Urinary bladder (tissue), 4 donors: ENCODE results near the gene RD3L. TPM values are rescaled to one million over a fixed set of nuclear protein-coding genes. Genes with fewer than 3 reads are reported as not detected.

Experiments used
- DNase-seq: peaks from one replicate; pipeline ENCODE4 v3.0.0-alpha.2; 2015; ENCODE audit errors: extremely low spot score
- H3K27ac ChIP-seq: one replicate; pipeline ENCODE4 v1.5.1; 2013; ENCODE audit warnings: low read depth, mild to moderate bottlenecking, moderate library complexity
- H3K36me3 ChIP-seq: one replicate; pipeline ENCODE4 v1.6.1; 2013; ENCODE audit warnings: mild to moderate bottlenecking, moderate library complexity; ENCODE audit not compliant: insufficient read depth
- H3K4me1 ChIP-seq: one replicate; pipeline ENCODE4 v1.6.1; 2013; ENCODE audit warnings: mild to moderate bottlenecking, moderate library complexity; ENCODE audit not compliant: insufficient read depth
- H3K4me3 ChIP-seq: one replicate; pipeline ENCODE4 v1.5.1; 2013; ENCODE audit warnings: low read depth, low read length
- WGBS: extraction: QIAGEN DNeasy Blood & Tissue Kit; methylation state at CpG from one replicate; pipeline ENCODE4 v1.1.7; 2013; 5-methylcytosine and 5-hydroxymethylcytosine counted together
- polyA plus RNA-seq: library from polyadenylated mRNA; stranded (reverse); fragments of 200-250 nt; gene quantifications from one replicate; pipeline ENCODE4 v1.2.3, GENCODE V29; 2013
- total RNA-seq: library from RNA; depleted of rRNA; stranded (reverse); fragments of >200 nt; gene quantifications from one replicate; pipeline ENCODE4 v1.2.3, GENCODE V29; 2014
- donor health status: healthy with polysubstance abuse.
- donor health status: healthy.

RD3L gene
- total and polyA plus RNA-seq, 2 donors: 0.57 TPM; not detected in 1

DNA sequence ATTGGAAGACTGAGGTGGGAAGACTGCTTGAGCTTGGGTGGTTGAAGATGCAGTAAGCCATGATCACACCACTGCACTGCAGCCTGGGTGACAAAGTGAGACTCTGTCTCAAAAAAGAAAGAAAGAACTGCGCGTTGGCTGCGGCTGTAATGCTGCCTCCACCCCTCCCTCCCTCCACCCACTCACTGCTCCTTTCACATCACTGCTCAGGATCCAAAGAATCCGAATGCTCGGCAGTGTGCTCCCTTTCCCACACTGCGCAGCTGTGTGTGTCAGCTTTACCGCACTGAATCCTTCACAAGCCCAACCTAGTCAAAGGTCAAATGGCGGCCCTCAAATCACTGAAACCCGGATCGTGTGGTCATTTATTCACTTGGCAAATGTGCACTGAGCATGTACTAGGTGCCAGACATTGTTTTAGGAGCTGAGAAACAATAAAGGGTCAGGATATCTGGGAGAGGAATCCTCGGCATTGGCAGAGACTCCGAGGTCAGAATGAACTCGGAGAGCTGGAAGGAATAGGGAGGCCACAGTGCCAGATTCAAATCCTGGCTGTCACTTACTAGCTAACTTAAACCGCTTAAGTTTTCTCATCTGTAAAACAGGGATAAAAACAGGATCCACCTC, 25.6 kb downstream of the RD3L start:
- no peak for DNase-seq
- Histone ChIP-seq H3K4me1 (no peaks in the 10 kb centered on the region), H3K36me3 (no peaks in the 10 kb centered on the region)

DNA sequence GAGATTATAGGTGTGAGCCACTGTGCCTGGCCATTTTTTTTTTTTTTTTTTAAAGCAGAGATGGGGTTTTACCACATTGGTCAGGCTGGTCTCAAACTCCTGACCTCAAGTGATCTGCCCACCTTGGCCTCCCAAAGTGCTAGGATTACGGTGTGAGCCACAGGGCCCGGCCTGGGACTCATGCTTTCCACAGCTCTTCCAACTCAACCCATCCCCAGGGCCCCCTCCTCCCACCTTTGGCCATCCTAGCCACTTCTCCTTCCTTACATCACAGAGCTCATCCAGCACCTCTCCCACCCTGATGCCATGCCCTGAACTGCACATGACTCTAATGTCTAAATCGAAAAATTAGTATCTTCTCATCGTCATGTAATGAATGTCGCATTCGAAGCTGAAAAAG, 26.7 kb downstream of the RD3L start:
- Histone ChIP-seq H3K4me3 (no peak overlapping the region), H3K4me1 (no peaks in the 10 kb centered on the region), H3K27ac (no peak overlapping the region), H3K36me3 (no peaks in the 10 kb centered on the region)
- no peak for DNase-seq
- WGBS: 92% methylated on average over 6 of the region's 6 CpGs

More for the DNA sequence above, 25.6 kb downstream of the RD3L start:
- Histone ChIP-seq H3K4me3 (no peak overlapping the region), H3K27ac (no peak overlapping the region)
- WGBS: 70% methylated on average over 14 of the region's 14 CpGs

DNA sequence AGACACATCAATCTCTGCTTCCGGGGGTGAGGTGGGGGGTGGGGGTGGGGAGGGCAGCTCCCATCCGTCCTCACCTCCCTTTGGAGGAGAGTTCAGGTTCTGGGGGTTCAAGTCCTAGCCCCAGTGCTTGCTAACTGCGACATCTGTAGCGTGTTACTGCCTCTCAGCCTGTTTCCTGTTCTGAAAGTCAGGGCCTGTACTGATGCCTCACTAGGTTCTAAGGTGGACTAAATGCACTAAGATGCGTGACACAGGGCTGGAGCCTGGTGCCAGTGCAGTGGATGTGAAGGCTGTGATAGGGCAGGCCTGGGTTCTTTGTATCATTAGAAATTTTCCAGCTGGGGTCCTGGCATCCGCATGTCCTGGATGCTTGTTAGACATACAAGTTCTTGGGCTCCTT, 31.3 kb downstream of the RD3L start:
- Histone ChIP-seq H3K36me3 (no peaks in the 10 kb centered on the region), H3K27ac (no peak overlapping the region)

DNA sequence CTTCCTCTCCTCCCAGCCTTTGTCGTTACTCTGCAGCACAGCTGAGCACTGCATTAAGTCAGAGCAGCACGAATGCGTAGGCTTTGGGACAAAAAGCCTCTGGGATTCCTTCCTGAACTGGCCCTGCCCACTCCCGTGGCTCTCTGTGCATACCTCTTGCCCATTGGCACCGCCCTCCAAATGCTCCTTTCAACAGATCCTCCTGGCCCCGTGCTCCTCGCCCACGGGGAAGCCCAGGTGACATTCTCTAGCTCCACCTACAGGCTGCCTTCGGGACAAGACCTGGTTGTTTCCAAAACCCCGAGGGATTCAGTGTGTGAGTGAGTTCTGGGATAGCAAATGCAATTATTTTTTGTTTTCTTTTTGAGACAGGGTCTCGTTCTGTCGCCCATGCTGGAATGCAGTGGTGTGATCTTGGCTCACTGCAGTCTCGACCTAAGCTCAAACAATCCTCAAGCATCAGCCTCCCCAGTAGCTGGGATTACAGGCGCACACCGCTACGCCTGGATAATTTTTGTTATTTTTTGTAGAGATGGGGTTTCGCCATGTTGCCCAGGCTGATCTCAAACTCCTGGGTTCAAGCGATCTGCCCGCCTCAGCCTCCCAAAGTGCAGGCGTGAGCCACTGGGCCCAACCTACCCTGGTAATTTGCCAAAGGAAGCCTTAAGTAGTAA, 31.9 kb downstream of the RD3L start:
- Histone ChIP-seq H3K27ac (no peak overlapping the region), H3K36me3 (no peaks in the 10 kb centered on the region), H3K4me1 (no peaks in the 10 kb centered on the region), H3K4me3 (no peak overlapping the region)
- DNase-seq: peak; percentile 60
- WGBS: 25% methylated on average over 20 of the region's 20 CpGs

More for the DNA sequence above, 31.3 kb downstream of the RD3L start:
- 74% methylated on average over 6 of the region's 6 CpGs for WGBS
- H3K4me1 ChIP-seq: no peaks in the 10 kb centered on the region
- no peak overlapping the region for H3K4me3 ChIP-seq
- no peak for DNase-seq

DNA sequence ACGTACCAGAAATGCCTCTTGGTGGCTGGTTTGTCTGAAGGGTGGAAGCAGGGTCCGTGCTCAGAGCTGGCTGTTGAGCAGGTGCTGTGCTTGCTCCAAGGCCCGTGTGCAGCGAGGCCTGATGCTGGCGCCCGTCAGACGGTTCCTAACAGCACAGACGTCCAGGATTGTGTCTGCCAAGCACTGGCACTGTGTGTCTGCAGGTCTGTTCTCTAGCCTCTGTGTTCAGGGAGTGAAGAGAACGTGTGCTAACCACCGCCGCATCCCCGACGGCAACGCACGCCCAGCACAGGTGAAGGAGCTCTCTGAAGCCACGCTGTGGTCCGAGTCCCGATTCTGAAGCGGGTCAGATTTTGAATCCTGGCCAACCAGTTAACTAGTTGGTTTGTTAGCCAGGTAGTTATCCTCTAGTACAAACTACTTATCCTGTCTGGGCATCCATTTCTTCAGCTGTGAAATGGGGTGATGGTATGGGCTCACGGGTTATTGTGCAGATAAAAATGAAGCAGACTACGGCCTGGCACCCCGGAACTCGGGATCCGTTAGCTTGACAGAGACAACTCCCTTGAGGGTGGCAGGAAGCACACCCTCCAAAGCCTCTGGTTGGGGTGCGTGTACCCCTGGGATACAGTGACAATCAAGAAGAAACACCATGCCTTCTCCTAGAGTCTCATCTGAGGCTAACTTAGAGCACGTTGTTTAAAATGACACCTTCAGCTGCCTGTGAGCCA, 32.6 kb downstream of the RD3L start:
- WGBS: 80% methylated on average over 26 of the region's 26 CpGs
- H3K36me3 ChIP-seq: no peaks in the 10 kb centered on the region
- H3K4me3 ChIP-seq: no peak overlapping the region
- no peak overlapping the region for H3K27ac ChIP-seq
- no peak for DNase-seq
- no peaks in the 10 kb centered on the region for H3K4me1 ChIP-seq

DNA sequence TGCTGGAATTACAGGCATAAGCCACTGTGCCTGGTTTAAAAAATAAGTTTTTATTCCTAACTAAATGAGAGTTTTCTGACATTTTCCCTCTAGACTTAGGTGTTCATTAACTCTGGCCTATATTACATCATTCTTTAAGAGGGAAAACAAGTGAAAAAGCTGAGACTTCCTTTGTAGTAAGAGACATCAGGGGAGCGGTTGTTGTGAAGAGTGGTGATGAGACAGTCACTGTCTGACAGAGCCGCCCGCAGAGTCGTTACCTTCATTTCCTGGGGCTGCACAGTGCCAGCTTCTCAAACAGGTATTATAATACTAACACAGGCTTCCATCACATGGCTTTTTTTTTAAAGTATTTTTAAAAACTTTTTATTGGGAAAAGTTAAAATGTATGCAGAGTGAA, 33.7 kb downstream of the RD3L start:
- WGBS: 96% methylated on average over 4 of the region's 4 CpGs
- no peak overlapping the region for H3K27ac ChIP-seq
- DNase-seq: no peak

DNA sequence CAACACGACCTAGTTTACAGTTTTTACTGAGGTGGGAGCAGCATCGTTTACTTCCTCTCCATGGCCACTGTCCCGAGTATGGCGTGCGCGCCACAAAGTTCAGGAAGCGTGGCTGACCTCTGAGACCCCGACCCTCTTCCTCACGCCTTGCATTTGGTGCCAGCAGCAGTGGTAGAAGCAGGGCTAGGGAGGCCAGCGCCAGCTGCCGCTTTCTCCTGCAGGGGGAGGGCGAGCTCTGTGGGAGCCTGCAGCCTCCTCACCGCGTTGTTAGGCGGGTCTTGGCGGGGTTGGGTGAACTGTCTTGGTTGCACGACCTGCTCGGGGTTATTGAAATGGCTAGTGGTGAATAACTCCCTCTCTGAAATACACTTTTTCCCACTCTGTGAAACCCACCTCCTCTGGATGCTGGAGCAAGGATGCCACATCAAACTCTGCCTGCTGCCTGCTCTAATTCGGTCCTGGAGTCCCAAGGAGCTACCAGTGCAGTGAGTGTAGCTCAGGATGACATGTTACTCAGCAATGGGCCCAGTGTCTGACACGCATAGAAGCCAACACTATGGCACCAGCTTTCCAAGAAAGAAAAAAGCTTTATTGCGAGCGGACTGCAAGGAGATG, 36.4 kb downstream of the RD3L start:
- Histone ChIP-seq H3K27ac (no peak overlapping the region), H3K4me1 (no peaks in the 10 kb centered on the region), H3K4me3 (no peak overlapping the region), H3K36me3 (no peaks in the 10 kb centered on the region)
- no peak for DNase-seq
- WGBS: 52% methylated on average over 22 of the region's 22 CpGs

More for the DNA sequence above, 33.7 kb downstream of the RD3L start:
- Histone ChIP-seq H3K4me3 (no peak overlapping the region), H3K4me1 (no peaks in the 10 kb centered on the region), H3K36me3 (no peaks in the 10 kb centered on the region)

DNA sequence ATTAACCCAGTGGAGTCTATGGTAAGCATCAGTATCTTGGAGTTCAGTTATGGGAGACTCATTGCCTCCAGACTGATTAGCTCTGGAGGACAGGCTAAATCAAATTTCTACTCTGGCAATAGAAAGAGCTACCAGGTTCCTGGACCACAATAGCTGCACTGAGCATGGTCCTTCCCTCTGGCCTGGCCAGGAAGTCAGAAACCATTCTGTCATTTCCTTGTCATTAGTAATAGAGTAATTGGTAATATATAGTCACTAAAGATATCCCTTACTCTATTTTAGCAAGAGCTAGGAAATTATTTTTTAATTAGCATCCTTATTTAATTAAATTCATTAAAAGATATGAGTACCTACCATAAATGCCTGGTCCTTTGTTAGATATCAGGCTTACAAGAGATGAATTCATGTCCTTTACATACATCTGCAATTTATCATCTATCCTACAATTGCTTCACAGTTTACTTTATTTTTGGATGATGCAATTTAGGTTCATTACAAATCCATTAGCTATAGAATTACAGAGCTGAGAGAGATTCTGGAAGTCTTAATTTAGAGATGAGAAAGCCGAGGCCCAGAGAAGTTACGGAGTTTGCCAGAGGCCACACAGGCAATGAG, 37.7 kb downstream of the RD3L start:
- 88% methylated on average over 2 of the region's 2 CpGs for WGBS
- H3K36me3 ChIP-seq: no peaks in the 10 kb centered on the region
- no peak overlapping the region for H3K27ac ChIP-seq
- DNase-seq: no peak
- H3K4me3 ChIP-seq: no peak overlapping the region
- no peaks in the 10 kb centered on the region for H3K4me1 ChIP-seq

DNA sequence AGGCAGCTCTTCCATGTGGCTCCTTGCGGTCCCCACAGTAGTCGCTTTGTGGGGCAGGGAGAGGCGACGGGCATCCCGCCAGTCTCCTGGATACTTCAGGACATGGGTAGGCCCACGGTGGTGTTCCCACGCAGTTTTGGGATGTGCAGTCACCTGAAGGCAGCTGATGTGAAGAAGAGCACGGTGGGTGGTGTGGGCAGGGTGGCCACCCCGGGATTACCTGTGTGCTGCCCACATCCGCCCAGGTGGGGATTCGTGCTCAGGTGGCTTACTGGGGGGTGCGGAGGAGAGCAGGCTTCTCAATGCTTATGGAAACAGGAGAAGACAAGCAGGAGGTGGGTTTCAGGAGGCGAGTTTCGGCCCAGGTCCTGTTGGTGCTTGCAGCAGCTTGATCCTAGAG, 42.5 kb downstream of the RD3L start:
- H3K4me1 ChIP-seq: no peaks in the 10 kb centered on the region
- no peak for DNase-seq
- WGBS: 93% methylated on average over 14 of the region's 14 CpGs
- no peak overlapping the region for H3K27ac ChIP-seq
- no peaks in the 10 kb centered on the region for H3K36me3 ChIP-seq
- no peak overlapping the region for H3K4me3 ChIP-seq

DNA sequence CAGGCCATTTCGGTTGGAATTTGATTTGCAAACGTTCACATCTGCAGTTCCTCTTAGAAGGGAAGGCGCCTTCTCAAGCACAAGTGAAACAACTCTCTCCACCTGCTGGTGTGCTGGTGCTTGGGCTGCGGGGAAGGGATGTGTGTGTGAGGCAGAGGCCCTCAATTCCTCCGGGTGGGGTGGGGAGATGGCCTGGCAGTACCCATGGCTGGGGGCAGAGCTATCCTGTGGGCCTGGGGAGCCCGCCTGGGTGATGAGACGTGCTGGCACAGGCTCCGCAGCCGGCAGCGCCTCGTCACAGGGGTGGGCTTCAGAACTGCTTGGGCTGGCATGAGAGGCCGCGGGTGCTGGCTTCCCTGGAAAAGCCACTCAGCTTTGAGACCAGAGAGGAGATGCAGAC, 43.0 kb downstream of the RD3L start:
- WGBS: 79% methylated on average over 13 of the region's 13 CpGs
- Histone ChIP-seq H3K27ac (no peak overlapping the region), H3K4me1 (no peaks in the 10 kb centered on the region), H3K36me3 (no peaks in the 10 kb centered on the region), H3K4me3 (no peak overlapping the region)
- DNase-seq: no peak

DNA sequence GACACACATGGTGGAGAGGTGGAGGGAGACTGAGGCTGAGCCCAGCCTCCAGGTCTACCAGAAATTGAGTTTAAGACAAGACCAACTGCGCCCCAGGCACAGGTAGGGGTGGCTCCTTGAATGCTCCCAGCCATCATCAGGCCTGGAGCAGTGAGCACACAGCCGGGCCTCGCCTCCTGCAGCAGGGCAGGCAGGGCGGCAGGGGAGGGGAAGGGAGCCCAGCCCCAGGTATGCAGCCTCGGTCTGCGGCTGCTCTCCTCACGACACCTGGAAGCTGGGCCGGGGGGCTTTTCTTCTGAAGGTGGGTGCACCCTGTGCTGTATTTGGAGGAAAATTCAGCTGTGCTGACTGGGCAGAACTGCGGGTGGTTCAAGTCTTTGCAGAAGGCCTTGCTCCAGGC, 43.6 kb downstream of the RD3L start:
- WGBS: 84% methylated on average over 9 of the region's 9 CpGs
- no peak overlapping the region for H3K27ac ChIP-seq
- H3K36me3 ChIP-seq: no peaks in the 10 kb centered on the region
- no peak overlapping the region for H3K4me3 ChIP-seq
- no peak for DNase-seq
- no peaks in the 10 kb centered on the region for H3K4me1 ChIP-seq

DNA sequence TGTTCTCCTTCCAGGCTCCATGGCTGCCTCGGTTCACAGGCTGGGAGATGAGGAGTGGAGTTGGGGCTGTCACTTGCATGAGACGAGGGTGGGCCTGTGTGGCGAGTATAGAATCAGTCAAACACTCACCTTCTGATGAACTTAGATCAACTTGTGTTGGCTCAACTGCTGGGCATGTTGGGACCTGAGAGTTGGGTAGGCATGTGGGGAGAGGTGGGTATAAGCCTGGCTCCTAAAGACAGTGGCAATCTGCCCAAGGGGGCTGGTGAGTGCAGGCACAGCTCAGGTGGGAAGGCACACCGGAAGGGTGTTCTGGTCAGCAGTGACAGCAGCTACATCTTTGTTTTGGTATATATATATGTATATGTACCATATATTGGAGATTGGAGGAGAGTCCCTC, 44.1 kb downstream of the RD3L start:
- no peak overlapping the region for H3K27ac ChIP-seq
- no peaks in the 10 kb centered on the region for H3K36me3 ChIP-seq
- WGBS: 85% methylated on average over 4 of the region's 4 CpGs
- DNase-seq: no peak
- no peak overlapping the region for H3K4me3 ChIP-seq
- no peaks in the 10 kb centered on the region for H3K4me1 ChIP-seq

DNA sequence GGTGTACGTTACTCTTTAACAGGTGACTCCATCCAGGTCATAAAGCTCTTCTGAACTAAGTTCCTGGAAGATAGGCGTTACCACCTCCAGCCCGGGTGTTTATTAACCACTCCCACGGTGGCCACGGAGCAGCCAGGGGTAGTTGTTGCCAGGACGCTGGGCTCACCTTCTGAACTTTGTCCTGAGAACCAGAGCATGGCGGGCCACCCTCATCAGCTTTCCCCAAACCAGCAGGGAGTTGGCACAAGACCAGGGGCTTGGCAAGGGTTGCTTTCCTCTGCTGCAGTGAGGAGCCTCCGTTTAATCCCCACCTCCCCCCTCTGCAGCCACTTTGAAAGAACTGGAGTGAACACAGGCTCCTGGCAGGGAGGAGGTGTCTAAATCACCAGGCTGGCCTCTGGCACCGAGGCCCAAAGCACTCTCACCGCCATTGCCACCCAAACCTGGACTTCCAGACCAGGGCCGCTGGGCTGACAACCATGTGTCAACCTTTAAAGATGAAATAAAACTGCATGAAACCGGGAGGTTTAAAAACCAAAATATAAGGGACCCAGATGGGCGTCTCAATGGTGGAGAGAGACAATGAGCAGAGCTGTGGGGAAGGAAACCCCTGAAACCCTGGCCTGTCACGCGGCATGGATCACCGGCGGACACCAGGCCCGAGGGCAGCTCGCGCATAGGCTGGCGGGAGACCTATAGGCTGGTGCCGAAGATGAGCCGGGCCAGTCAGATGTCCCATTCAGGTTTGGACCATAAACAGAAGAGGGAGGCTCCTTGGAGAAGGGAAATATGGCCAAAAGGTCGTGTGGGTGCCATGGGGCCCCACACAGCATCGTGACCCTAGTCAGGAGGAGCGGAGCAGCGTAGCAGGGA, 45.0 kb downstream of the RD3L start:
- WGBS: 70% methylated on average over 27 of the region's 27 CpGs
- no peak for DNase-seq
- H3K4me1 ChIP-seq: no peaks in the 10 kb centered on the region

More for the DNA sequence above, 45.0 kb downstream of the RD3L start:
- Histone ChIP-seq H3K4me3 (no peak overlapping the region), H3K27ac (no peak overlapping the region), H3K36me3 (no peaks in the 10 kb centered on the region)
